HG03045 (cell line): Measurements from ENCODE around the gene PAX5.

Experiments used
- ATAC-seq: cut with Tn5 transposase; IDR thresholded peaks from one replicate; pipeline ENCODE4 v1.9.1; 2021; ENCODE audit warnings: mild to moderate bottlenecking, moderate library complexity; ENCODE audit not compliant: unreplicated experiment

Gene PAX5

DNA sequence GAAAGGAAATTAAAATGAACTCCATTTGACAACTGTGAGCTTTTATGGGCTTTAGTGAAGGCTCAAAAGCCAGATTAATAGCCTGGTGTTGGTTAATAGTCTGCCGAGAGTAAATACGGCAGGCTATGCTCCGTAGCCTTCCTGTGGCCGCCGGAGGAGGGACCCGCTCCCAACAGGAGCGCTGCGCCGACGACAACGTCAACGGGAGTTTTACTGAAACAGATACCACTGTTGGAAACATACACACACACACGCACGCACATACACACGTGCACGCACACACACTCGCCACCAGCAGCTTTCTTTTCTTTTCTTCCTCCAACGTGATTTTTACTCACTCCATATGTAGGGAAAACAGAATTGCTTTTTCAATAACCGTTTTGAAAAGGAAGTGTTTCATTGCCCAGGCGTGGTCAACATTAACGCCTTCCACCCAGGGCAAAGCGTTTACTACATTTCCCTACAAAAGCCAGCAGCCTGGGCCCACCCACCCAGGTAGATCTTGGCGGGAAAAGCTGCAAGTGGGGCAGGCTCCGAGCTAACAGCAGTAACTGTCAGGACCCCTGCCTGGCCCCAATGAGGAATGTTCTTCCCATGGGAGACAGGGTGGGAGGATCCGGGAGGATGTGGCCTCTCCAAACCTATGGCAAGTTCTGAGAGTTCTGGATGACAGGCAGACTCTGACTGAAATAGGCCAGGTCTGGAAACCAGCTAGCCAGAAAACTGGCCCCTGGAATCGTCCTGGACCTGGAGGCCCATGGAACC, 72.3 kb downstream of the PAX5 start:
- no peak for ATAC-seq

DNA sequence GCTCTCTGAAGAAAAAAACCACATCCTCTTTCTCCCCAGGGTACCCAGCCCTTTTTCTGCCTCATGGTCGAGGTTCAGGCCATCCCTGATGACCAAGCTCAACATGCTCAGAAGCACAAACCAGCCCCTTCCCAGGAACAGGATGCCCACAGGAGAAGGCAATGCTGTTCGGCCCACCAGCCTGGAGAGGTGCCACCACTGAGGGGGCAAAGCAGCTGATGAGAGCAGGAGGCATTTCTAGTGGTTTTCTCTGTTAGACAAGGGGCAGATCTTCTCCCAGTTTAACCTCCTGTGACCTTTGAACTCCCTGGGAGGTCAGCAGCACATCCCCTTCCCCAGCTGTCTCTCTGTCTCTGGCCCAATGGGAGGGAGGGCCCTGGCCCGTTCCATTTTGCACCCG, 73.0 kb downstream of the PAX5 start:
- ATAC-seq: no peak

DNA sequence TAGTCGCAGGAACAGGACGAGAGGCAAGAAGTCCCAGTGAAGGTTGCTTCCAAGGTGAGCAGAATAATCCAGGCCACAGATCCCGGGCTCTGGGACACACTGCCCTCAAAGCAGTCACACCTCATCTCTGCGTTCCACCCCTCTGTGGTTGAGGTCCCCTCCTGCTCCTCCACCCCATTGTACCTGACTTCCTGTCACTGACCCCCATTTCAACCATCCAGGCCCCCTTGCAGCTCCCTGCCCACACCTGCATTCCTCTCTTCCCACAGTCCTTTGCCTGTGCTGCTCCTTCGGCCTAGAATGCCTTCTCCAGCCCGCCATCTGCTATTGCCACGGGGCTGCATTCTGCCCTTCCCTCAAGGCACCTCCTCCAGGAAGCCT, 73.5 kb downstream of the PAX5 start:
- no peak for ATAC-seq

DNA sequence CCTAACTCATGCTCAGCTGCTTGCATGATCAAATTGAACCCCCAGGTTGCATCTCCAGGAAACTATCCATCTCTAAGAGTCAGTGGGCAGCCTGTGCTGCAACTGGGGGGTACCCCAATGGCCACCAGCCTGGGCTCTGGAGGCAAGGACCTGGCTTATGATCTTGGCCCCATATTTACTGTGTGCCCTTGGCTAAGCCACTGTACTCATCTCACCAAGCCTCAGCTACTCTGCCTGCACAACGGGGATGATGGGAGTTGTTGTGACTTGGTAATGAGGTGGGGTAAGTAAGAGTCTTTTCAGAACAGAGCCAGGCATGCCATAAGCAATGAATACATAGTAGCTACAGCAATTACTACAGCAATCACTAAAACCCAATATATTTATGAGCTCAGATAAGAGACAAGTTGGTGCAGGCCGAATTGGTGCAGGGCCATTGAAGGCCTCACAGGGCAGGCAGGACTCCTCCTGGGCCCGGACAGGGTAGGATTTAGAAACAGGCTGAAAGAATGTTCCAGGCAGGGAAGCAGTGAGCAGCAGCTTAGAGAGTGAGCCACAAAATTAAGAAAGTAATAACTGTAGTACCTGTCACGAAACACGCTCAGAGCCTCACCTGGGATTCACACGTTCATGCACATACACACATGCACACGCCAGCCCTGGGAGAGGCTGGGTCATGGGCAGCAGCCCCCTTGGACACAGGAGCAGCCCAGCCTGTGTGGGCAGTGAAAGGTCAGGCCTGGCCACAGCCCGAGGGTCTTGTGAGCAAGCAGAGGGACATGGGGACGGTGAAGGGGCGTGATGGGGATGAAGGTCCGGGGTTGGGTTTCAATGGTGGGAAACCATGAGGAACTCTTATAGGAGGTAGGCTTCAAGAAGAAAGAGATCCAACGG, 74.1 kb downstream of the PAX5 start:
- no peak for ATAC-seq

DNA sequence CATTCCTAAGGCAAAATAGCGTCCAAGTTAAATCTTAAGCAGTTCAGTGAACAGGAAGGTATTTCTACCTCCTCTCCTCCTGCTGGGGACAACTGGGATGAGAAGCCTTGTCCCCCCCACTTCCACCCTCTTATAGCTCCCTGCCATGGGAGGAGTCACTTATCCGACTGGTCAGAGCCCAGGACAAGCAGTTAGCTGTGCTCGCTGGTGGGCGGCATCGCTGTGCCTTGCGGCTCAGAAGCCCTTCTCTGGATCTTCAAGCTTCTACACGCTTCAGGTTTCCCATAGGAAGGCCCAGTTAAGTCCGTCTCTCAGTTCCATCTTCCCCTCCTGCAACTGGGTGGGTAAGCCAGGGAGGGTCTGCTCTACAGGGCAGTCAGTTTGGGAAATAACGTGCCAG, 77.2 kb downstream of the PAX5 start:
- no peak for ATAC-seq

DNA sequence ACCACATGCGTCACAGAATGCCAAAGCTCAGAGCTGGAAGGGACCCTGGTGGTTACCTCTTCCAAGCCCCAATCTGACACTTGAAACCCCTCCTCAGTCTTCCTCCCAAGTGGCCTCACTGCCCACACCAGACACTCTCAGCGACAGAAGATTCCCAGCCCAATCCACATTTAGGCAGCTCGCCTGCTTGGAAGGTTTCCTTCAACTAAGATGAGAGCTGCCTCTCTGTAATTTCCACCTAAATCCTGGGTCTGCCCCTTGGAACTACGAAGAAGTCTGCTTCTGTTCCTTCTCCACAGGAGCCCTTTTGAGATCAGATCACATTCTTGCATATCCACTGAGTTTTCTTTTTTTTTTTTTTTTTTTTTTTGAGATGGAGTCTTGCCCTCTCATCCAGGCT, 83.7 kb downstream of the PAX5 start:
- ATAC-seq: no peak

DNA sequence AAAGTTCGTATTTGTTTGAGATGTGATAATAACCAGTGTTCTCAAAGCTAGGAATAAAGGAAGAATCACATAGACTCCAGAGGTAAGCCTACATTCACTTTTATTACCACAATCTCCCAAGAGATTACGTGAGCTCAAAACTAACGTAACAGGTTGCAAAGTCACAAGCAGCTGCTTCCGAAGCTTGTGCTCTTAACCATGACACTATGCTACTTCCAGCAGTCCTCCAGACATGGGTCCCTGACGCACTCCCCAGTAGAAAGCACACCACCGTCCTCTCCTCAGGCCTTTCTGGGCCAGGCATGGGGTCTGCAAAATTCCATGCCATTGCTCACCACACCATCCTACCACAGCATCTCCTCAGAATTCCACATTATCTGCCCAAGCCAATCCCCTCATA, 84.6 kb downstream of the PAX5 start:
- ATAC-seq: no peak

DNA sequence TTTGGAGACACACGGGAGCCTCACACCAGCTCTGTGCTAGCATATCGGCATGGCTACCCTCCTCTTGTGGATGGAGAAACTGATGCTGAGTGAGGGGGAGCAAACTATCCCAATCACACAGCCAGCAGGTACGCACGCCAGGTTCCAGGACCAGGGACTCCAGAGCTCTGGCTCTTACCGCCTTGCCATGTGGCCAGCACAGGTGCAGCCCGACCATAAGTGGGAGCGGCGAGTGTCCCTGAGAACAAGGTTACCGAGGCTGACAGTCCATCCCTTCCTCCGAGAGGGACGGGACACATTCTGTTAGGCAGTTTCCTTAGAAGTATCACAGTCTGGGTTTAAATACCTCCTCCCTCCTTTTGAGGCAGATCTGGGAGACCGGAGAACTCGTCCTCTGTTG, 86.0 kb downstream of the PAX5 start:
- ATAC-seq: no peak

DNA sequence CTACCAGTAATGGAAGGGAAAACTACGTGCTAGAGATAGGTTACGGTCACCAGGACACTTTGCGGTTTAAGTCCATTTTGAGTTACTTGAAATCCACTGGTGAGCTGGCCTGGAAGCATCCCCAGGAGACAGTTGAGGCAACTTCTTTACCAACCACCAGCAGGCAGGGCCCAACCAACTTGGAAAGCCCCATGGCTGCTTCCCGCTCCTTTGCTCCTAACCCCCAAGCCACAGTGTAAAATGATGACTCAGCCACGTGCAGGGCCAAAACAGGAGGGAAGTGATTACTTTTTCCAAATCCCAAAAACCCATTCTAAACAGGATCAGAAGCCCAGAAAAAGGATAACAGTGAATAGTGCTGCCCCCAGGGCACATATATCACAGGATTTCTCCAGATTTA, 87.4 kb downstream of the PAX5 start:
- no peak for ATAC-seq

DNA sequence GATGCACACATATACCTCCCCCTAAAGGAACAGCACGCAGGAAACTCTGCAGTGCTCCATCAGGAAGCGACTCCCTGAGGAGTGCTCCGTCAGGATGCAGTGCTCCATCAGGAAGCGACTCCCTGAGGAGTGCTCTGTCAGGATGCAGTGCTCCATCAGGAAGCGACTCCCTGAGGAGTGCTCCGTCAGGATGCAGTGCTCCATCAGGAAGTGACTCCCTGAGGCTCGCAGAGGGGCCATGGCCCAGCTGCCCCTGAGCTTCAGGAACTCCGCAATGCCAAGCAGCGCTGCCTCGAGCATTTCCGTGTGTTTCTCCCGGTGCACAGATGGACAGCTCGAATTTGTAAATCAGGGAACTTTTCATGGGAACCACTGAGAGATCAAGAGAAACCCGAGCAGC, 88.1 kb downstream of the PAX5 start:
- ATAC-seq: no peak

DNA sequence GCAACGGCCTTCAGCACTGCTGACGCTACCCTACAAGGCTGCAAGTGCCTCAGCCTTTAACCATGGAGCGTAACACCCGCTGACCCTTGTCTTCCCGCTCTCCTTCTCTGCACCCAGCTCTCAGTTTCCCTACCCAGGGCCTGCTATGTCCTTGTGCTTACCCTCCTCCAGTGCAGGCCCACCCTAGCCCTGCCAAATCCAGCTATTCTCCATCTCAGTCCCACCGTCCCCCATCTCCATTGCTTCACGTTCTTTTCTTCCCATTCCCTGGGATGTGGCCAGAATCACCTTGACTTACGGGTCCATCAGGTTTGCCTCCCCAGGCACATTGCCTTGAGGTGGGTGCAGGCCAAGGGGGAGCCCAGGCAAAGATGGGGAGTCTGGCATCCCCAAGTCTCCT, 91.2 kb downstream of the PAX5 start:
- no peak for ATAC-seq

DNA sequence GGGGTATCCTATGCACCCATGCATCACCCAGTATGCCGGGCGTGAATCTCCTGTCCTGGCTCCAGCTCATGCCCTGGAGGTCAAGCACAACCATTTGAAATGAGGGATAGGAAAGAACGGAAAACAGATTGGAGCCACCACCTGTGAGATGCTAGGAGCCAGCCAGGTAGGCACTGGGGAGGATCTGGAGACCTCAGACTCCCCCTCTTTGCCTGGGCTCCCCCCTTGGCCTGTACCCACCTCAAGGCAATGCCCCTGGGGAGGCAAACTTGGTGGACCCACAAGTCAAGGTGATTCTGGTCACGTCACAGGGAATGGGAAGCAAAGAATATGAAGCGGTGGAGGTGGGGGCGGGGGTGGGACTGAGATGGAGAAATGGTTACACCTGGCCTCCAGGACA, 92.6 kb downstream of the PAX5 start:
- ATAC-seq: no peak

DNA sequence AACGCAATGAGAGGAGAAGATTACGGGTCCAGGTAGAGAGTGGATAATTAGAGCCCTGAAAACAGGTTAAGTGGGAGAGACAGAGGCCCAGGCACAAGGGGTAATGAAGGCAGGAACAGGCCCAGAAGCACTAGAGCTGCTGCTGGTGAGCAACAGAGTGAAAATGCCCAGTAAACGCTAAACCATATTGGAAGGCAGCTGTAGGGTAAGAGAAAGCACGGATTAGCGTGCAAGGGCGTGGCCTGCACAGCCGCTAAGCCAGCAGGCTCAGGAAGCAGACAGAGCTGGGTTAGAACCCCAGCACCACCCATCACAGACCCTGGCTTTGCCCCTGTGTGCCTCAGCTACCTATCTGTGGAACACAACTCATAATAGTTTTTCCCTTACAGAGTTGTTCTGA, 93.2 kb downstream of the PAX5 start:
- no peak for ATAC-seq

DNA sequence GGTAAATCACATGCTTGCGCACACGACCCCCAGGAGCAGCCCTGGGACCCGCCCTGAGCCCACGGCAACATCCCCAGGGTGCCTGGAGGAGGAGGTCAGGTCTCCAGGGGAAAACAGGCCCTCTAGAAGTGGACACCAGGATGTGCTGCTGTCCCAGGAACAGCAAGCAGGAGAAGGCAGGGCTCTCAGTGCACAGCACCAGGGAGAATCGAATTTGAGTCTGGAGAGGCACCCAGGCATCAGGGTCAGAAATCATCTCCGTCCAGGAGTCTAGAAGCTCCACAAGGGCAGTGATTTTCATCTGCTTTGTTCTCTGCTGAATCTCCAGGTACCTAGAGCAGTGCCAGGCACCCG, 93.6 kb downstream of the PAX5 start:
- no peak for ATAC-seq

DNA sequence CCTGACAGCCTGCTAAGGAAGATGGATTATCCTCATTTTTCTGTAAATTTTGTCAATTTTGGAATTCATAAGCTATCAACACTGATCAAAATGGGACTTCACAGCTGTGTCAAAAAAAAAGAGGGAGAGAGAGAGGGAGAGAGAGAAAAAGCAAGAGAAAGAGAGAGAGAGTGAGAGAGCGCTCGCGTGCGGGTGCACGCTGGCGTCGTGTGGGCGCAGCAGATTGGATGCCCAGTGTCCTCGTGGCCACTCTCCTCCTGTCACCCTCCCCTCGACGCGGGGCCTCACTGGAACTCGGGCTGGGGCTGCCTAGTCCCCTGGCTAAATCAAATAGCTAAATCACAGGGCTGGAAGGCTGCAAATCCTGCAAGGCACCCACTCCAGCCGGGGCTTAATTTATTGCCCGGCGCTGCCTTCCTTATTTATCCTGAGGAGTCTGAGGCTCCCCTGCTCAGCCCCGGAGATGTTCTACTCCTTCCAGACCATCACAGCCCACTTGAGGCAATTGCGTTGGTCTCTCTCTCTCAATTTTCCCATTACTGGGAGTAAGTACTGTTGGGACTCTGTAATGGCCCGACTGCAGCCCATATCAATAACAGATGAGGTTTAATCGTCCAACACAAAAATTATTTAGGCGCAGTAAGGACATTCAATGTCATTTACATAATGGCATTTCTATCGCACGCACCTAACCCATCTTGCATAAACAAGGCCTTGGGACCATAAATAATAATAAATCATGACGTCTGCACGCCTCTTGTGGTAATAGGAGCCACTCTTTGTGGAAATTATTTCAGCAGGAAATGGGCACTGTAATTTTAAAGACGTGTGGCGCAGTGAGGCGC, 94.2 kb downstream of the PAX5 start:
- no peak for ATAC-seq

DNA sequence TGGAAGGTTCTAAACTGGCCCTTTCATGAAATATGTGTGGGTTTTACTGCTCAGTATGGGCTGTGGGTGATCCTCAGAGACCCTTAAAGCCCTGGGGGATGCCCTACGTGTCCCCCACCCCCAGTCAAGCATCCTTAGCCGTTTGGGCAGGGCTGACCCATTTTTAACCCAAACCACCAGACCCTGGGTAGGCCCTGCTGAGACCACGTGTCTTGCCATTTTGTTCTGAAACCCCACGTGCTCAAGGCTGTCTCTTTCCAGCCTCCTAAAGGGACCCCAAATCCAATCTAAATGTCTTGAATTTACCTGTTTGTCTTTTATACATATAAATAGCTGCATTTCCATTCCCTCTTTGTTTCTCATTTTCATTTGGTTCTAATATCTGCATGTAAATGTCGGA, 94.9 kb downstream of the PAX5 start:
- no peak for ATAC-seq

DNA sequence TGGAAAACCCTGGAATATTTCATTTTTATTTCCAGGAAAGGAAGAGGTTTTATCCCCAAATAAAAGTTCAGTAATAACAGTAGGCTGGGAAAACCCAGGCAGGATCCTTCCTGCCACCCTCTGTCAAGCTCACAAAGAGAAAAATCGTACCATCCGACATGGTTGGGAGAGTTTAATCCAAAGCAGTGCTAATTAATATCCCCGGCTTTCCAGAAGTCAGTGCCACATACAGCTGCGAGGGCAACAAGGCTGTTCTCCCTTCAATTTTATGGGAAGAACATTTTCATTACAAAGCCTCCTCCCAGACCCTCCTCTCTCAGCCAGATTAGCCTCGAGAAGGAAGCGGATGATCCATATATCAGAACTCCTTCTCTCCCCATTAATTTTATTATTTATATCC, 95.5 kb downstream of the PAX5 start:
- ATAC-seq: no peak

DNA sequence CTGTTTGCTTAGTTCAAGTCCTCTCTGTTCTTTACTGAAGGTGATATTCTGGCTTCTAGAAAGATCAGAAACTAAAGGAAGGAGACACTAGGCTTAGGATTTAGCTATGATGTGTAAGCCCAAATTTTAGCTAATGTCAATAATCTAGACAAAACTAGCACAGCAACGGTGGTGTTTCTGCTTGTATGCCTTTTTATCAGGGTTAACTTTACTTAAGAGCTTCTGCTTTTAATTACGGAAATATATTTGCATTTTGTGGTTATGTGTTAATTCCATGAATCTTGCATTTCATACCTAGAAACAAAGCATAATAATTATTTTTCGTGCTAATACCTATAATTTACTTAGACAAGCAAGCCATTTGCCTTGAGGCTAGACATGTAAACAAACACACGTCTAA, 96.1 kb downstream of the PAX5 start:
- ATAC-seq: no peak

DNA sequence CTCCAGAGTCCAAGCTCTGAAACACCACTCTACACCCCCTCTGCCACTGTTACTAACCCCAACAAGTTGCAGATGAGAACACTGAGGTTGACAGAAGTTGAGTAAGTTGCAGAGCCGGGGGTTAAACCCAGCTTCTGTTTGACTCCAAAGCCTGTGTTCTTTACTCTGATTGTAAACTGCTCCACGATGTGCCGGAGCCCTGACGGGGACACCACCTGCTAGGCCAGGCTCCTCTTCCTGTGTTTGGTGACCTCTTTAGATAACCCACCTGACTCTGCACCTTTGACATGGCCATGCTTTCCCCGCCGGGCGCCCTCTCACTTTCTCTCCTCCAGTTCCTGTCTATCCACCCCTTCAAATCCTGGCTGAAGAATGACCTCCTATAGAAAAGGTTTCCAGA, 96.7 kb downstream of the PAX5 start:
- ATAC-seq: no peak

DNA sequence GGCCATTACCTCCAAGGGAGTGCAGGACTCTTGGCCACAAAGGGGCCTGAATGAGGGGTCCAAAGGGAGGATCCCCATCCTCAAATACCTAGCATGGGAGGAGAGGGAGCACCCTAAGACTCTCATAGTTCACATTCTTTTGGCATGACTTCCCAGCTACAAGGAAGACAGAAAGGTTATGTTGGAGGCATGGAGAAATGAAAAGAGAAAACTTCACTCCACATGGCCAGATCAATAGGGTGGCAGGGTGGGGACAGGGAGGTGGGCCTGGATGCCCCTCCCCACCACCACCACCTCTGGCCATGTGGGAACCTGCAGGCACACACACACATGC, 97.6 kb downstream of the PAX5 start:
- ATAC-seq: no peak

DNA sequence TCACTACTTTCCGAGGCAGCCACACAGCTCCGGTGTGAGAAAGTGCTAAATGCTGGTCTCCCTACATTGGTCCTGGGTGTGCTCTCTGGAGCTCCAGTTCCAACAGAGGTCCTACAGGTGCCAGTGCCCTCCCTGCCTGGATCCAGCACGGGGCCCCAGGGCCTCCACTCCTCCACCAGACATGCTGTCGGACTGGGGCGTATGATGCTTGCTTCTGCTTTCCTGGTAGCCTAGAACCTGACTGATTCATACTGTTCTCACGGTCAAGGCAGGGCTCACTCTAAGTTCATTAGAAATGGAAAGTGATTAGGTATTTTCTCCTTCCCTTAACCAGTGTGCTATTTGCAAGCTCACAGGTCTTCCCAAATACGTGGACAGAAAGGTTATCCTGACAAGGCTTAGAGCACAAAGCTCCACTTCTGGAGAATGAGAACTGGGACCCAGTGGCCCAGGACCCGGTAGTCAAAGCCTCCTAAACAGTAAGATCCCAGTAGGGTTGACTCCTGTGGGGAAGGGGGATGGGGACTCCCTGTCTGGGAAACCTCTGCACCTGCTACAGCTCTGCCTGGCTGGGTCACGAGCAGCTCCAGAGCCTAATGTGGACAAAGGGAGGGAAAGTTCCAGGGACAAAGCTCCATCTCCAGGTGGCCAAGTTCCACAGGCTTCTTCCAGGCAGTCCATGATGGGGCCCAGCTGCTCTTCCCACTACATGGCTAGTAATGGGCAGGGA, 98.1 kb downstream of the PAX5 start:
- peak; percentile 79 for ATAC-seq
